Neural cell (in vitro differentiated cells): ENCODE results near the gene LYZ. TPM values are rescaled to one million over a fixed set of nuclear protein-coding genes. Genes with fewer than 3 reads are reported as not detected.

Experiments
- H2AFZ ChIP-seq: fragments of 200-600, 300-800 bp; sonication (generic), shearing (Covaris generic); 2 replicates; pipeline ENCODE4 v1.6.0; 2014; ENCODE audit warnings: low read depth, mild to moderate bottlenecking, antibody characterized with exemption, low read length, moderate library complexity
- H3F3A ChIP-seq: fragments of 200-600 bp; shearing (Covaris generic); 2 replicates; pipeline ENCODE4 v1.6.1; 2016; ENCODE audit warnings: mild to moderate bottlenecking, moderate library complexity, mixed read lengths, antibody characterized with exemption, low read length; ENCODE audit not compliant: insufficient read depth, poor library complexity, severe bottlenecking
- H3K27ac ChIP-seq: fragments of 200-600, 300-800 bp; sonication (generic), shearing (Covaris generic); 2 replicates; pipeline ENCODE4 v1.5.1; 2014; ENCODE audit warnings: mild to moderate bottlenecking, low read length, moderate library complexity
- H3K27me3 ChIP-seq: fragments of 300-800, 200-600 bp; sonication (generic), shearing (Covaris generic); 2 replicates; pipeline ENCODE4 v1.6.0; 2014; ENCODE audit warnings: mild to moderate bottlenecking, low read depth, low read length, moderate library complexity; ENCODE audit not compliant: insufficient read depth
- H3K36me3 ChIP-seq: fragments of 300-800, 200-600 bp; sonication (generic), shearing (Covaris generic); 2 replicates; pipeline ENCODE4 v1.5.1; 2014; ENCODE audit warnings: mild to moderate bottlenecking, antibody characterized with exemption, low read length, moderate library complexity; ENCODE audit not compliant: insufficient read depth
- H3K4me2 ChIP-seq: fragments of 300-800, 200-600 bp; sonication (generic), shearing (Covaris generic); 2 replicates; pipeline ENCODE4 v1.6.0; 2014; ENCODE audit warnings: mild to moderate bottlenecking, low read length
- H3K4me3 ChIP-seq: fragments of 300-800, 200-600 bp; sonication (generic), shearing (Covaris generic); 2 replicates; pipeline ENCODE4 v1.5.1; 2014; ENCODE audit warnings: mild to moderate bottlenecking, low read length, moderate library complexity
- H3K79me2 ChIP-seq: fragments of 200-600 bp; shearing (Covaris generic); replicated peaks from 2 replicates; pipeline ENCODE4 v1.6.0; 2014; ENCODE audit warnings: mild to moderate bottlenecking, low read length, moderate library complexity; ENCODE audit not compliant: insufficient read depth
- H3K9ac ChIP-seq: fragments of 300-800, 200-600 bp; sonication (generic), shearing (Covaris generic); 2 replicates; pipeline ENCODE4 v1.6.1; 2016; ENCODE audit warnings: mild to moderate bottlenecking, low read length, mixed read lengths
- H3K9me2 ChIP-seq: fragments of 200-600 bp; shearing (Covaris generic); 2 replicates; pipeline ENCODE4 v1.6.1; 2016; ENCODE audit warnings: mild to moderate bottlenecking, low read length, mixed read lengths; ENCODE audit not compliant: insufficient read depth
- H3K9me3 ChIP-seq: fragments of 200-600, 300-800 bp; sonication (generic), shearing (Covaris generic); 2 replicates; pipeline ENCODE4 v1.6.1; 2016; ENCODE audit warnings: mild to moderate bottlenecking, mixed run types, low read length, moderate library complexity, mixed read lengths
- H4K20me1 ChIP-seq: fragments of 200-600 bp; shearing (Covaris generic); 2 replicates; pipeline ENCODE4 v1.6.1; 2016; ENCODE audit warnings: mild to moderate bottlenecking, mixed run types; ENCODE audit not compliant: insufficient read depth
- CTCF ChIP-seq: fragments of 450-650 bp; IDR thresholded peaks from 2 replicates; pipeline ENCODE4 v1.5.1; 2014; ENCODE audit warnings: antibody characterized with exemption, mild to moderate bottlenecking, moderate library complexity; ENCODE audit not compliant: poor library complexity, severe bottlenecking
- EP300 ChIP-seq: fragments of 450-650 bp; conservative IDR thresholded peaks from 2 replicates; pipeline ENCODE4 v1.6.1; 2014; ENCODE audit warnings: antibody characterized with exemption, mild to moderate bottlenecking, moderate library complexity; ENCODE audit not compliant: poor library complexity, severe bottlenecking
- EZH2 ChIP-seq: fragments of 200-600, 300-800 bp; shearing (Covaris generic), sonication (generic); IDR thresholded peaks from 2 replicates; pipeline ENCODE4 v1.6.1; 2014; ENCODE audit warnings: antibody characterized with exemption, low read length, borderline replicate concordance, mild to moderate bottlenecking; ENCODE audit not compliant: insufficient read depth, poor library complexity, severe bottlenecking
- MXI1 ChIP-seq: fragments of 450-650 bp; conservative IDR thresholded peaks from 2 replicates; pipeline ENCODE4 v1.6.1; 2014; ENCODE audit warnings: antibody characterized with exemption, mild to moderate bottlenecking; ENCODE audit not compliant: poor library complexity, severe bottlenecking
- POLR2AphosphoS5 ChIP-seq: IDR thresholded peaks from 2 replicates; pipeline ENCODE4 v1.6.1; 2012
- RAD21 ChIP-seq: fragments of 450-650 bp; conservative IDR thresholded peaks from 2 replicates; pipeline ENCODE4 v1.6.1; 2014; ENCODE audit warnings: antibody characterized with exemption, mild to moderate bottlenecking, moderate library complexity
- SMC3 ChIP-seq: fragments of 450-650 bp; conservative IDR thresholded peaks from 2 replicates; pipeline ENCODE4 v1.6.1; 2014; ENCODE audit warnings: antibody characterized with exemption, mild to moderate bottlenecking, moderate library complexity; ENCODE audit not compliant: poor library complexity
- TAF1 ChIP-seq: IDR thresholded peaks from 2 replicates; pipeline ENCODE4 v1.6.1; 2012; ENCODE audit warnings: low read depth
- polyA plus RNA-seq: library from polyadenylated mRNA; depleted of rRNA; stranded (reverse); fragments of >200 nt; gene quantifications from 2 replicates; pipeline ENCODE4 v1.2.3, GENCODE V29; 2014
- TF ChIP-seq, protein P1 (sequence below): IDR thresholded peaks from 2 replicates; pipeline ENCODE4 v1.6.1; 2012; ENCODE audit warnings: borderline replicate concordance

The LYZ gene
- polyA plus RNA-seq, 1 donor from 2014 or later, result 0.20 TPM

DNA sequence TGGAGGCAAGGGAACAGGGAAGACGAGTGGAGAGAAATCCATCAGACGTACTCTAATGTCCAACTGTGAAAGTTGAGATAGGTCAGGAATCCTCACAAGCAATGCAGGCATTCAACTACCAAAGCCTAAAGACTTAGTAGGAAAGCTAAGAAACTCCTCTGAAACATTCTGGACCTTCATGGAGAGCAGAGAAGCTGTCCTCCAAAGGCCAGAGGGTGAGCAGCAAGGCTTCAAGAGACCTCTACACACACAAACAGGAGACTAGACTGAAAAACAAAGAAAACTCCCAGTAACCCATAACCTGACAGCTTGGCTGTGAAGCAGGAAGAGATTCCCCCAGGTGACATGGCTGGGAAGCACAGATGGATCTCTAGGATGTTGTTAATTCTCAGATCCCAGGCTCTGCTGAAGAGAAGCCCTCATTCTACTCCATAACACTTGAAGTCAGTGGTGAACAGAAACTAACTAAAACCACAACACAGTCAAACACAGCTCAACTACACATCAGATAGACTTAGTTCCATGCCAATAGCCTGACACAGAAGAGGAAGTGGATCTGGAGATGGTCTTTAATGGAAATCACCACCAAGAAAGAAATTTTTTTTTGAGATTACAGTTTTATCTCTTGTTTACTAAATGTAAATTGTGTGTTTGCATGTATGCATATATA is 23.2 kb upstream of the LYZ start:
- TF ChIP-seq RAD21 (no peak), EP300 (no peak), MXI1 (no peak), TAF1 (no peak), POLR2AphosphoS5 (no peak), EZH2 (no peak), SMC3 (no peak), CTCF (no peak)
- TF ChIP-seq, protein P1, sequence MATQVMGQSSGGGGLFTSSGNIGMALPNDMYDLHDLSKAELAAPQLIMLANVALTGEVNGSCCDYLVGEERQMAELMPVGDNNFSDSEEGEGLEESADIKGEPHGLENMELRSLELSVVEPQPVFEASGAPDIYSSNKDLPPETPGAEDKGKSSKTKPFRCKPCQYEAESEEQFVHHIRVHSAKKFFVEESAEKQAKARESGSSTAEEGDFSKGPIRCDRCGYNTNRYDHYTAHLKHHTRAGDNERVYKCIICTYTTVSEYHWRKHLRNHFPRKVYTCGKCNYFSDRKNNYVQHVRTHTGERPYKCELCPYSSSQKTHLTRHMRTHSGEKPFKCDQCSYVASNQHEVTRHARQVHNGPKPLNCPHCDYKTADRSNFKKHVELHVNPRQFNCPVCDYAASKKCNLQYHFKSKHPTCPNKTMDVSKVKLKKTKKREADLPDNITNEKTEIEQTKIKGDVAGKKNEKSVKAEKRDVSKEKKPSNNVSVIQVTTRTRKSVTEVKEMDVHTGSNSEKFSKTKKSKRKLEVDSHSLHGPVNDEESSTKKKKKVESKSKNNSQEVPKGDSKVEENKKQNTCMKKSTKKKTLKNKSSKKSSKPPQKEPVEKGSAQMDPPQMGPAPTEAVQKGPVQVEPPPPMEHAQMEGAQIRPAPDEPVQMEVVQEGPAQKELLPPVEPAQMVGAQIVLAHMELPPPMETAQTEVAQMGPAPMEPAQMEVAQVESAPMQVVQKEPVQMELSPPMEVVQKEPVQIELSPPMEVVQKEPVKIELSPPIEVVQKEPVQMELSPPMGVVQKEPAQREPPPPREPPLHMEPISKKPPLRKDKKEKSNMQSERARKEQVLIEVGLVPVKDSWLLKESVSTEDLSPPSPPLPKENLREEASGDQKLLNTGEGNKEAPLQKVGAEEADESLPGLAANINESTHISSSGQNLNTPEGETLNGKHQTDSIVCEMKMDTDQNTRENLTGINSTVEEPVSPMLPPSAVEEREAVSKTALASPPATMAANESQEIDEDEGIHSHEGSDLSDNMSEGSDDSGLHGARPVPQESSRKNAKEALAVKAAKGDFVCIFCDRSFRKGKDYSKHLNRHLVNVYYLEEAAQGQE, result no peak
- no peaks in the 10 kb centered on the region for H3K79me2 ChIP-seq
- H3F3A ChIP-seq, result no peaks in the 10 kb centered on the region

GRCh38 chr12:69328426-69328825 is 19.8 kb upstream of the LYZ start:
- H3K36me3 ChIP-seq, result no peaks in the 10 kb centered on the region
- no peaks in the 10 kb centered on the region for H3F3A ChIP-seq
- H3K79me2 ChIP-seq, result no peaks in the 10 kb centered on the region
- H3K9me3 ChIP-seq, result no peaks in the 10 kb centered on the region
- no peak overlapping the region for H3K27ac ChIP-seq
- H4K20me1 ChIP-seq, result no peaks in the 10 kb centered on the region
- H3K4me3 ChIP-seq, result no peak overlapping the region
- H3K27me3 ChIP-seq, result no peaks in the 10 kb centered on the region
- no peak overlapping the region for H3K4me2 ChIP-seq
- no peak overlapping the region for H3K9ac ChIP-seq
- TF ChIP-seq POLR2AphosphoS5 (no peak), SMC3 (no peak), MXI1 (no peak), RAD21 (no peak), EP300 (no peak), EZH2 (no peak), CTCF (no peak), TAF1 (no peak)
- TF ChIP-seq, protein P1, result no peak
- no peaks in the 10 kb centered on the region for H3K9me2 ChIP-seq
- H2AFZ ChIP-seq, result no peak overlapping the region

More for the DNA sequence above, 23.2 kb upstream of the LYZ start:
- Histone ChIP-seq H3K9me3 (no peaks in the 10 kb centered on the region), H3K36me3 (no peaks in the 10 kb centered on the region), H2AFZ (no peak overlapping the region), H3K4me2 (no peak overlapping the region), H3K4me3 (no peak overlapping the region), H3K9me2 (no peaks in the 10 kb centered on the region), H3K27ac (no peak overlapping the region), H3K27me3 (no peaks in the 10 kb centered on the region), H3K9ac (no peak overlapping the region), H4K20me1 (no peaks in the 10 kb centered on the region)
